ENCODE measurements around the gene CDC25B. TPM values are rescaled to one million over a fixed set of nuclear protein-coding genes. Genes with fewer than 3 reads are reported as not detected.

CDC25B gene
- total and polyA plus RNA-seq, 2 of the 8 experiments (the other 6 are each of a cell fraction or from before 2014, with no cell fraction given): 21.7 to 31.2 TPM

- TF ChIP-seq BCL11A (IDR thresholded peaks at IDR 0.05; ENCODE audit: low read depth in 2 of 2, low read length in 2 of 2): no peak
Observed at GRCh38 chr20:3785240-3786125, 10.6 kb upstream of the CDC25B start (continued).

Data from H1 (cell line).